BE2C (cell line): ENCODE results near the gene TMEM185B.
"Not testable (repeated sequence)": the region's sequence is repeated elsewhere in the genome, so short reads cannot be mapped to it uniquely, and the experiment has no call there.

Source experiments
- DNase-seq: peaks from one replicate; pipeline ENCODE4 v3.0.0-alpha.2; 2020
- H3K27me3 ChIP-seq: fragments of 250-450 bp; sonication (Bioruptor Pico); 2 replicates; pipeline ENCODE4 v1.5.1; 2020; ENCODE audit warnings: mild to moderate bottlenecking
- H3K36me3 ChIP-seq: fragments of 250-450 bp; sonication (Bioruptor Pico); 2 replicates; pipeline ENCODE4 v1.5.1; 2020; ENCODE audit warnings: mild to moderate bottlenecking
- H3K4me1 ChIP-seq: fragments of 250-450 bp; sonication (Bioruptor Pico); 2 replicates; pipeline ENCODE4 v1.5.1; 2020
- H3K4me3 ChIP-seq: 2 replicates; pipeline ENCODE4 v1.5.1; 2011; ENCODE audit warnings: low read depth, low read length
- H3K9me3 ChIP-seq: fragments of 250-450 bp; sonication (Bioruptor Pico); 2 replicates; pipeline ENCODE4 v1.5.1; 2020
- TF ChIP-seq, protein P1 (sequence below): IDR thresholded peaks from 2 replicates; pipeline ENCODE4 v1.5.1; 2012; ENCODE audit warnings: mild to moderate bottlenecking, low read depth, low read length

TMEM185B gene

DNA sequence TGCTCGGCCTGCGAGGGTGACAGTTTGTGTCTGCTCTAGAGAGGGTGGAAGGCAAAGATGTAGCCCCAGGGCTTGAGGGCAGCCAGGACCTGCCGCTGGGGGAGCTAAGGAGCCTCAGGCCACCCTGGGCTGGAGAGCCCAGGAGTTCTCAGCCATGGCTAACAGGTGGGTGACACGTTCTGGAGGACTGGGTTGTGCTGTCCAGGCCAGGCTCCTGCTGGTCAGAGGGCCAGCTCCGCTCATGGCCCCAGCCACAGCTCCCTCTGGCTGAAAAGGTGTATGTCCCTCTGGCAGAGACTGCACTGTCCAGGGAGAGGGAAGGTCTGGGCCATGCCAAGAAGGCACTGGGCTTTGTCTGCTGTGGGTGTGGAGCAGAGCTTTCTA lies 19.2 kb downstream of the TMEM185B start:
- Histone ChIP-seq H3K9me3 (no peaks in the 10 kb centered on the region), H3K4me1 (no peaks in the 10 kb centered on the region), H3K27me3 (no peaks in the 10 kb centered on the region), H3K36me3 (no peaks in the 10 kb centered on the region), H3K4me3 (no peak overlapping the region)
- TF ChIP-seq, protein P1, sequence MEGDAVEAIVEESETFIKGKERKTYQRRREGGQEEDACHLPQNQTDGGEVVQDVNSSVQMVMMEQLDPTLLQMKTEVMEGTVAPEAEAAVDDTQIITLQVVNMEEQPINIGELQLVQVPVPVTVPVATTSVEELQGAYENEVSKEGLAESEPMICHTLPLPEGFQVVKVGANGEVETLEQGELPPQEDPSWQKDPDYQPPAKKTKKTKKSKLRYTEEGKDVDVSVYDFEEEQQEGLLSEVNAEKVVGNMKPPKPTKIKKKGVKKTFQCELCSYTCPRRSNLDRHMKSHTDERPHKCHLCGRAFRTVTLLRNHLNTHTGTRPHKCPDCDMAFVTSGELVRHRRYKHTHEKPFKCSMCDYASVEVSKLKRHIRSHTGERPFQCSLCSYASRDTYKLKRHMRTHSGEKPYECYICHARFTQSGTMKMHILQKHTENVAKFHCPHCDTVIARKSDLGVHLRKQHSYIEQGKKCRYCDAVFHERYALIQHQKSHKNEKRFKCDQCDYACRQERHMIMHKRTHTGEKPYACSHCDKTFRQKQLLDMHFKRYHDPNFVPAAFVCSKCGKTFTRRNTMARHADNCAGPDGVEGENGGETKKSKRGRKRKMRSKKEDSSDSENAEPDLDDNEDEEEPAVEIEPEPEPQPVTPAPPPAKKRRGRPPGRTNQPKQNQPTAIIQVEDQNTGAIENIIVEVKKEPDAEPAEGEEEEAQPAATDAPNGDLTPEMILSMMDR, result no peak
- no peak for DNase-seq

GRCh38 chr2:120203251-120204021 lies 19.8 kb downstream of the TMEM185B start:
- Histone ChIP-seq H3K4me3 (no peak overlapping the region), H3K9me3 (no peaks in the 10 kb centered on the region), H3K36me3 (no peaks in the 10 kb centered on the region), H3K4me1 (no peaks in the 10 kb centered on the region), H3K27me3 (no peaks in the 10 kb centered on the region)
- TF ChIP-seq, protein P1, result no peak
- no peak for DNase-seq

- not testable (repeated sequence) for H3K4me3 ChIP-seq, H3K27me3 ChIP-seq, H3K36me3 ChIP-seq, H3K9me3 ChIP-seq, H3K4me1 ChIP-seq, DNase-seq
Measured at GRCh38 chr2:120199817-120200459, 23.3 kb downstream of the TMEM185B start.

- TF ChIP-seq, protein P1, result no peak
Measured at GRCh38 chr2:120195553-120195952, 27.6 kb downstream of the TMEM185B start.

DNA sequence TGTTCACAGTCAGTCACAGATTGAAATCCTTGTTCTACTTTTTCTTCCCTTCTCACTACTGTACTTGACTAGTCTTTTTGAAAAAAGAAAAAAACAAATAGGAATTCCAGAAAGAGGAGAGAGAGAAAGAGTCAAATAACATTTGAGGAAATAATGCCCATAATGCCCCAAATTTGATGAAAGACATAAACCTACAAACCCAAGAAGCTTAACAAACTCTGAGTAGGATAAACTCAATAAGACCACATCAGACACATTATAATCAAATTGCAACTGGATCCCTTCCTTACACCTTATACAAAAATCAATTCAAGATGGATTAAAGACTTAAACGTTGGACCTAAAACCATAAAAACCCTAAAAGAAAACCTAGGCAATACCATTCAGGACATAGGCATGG lies 30.9 kb downstream of the TMEM185B start:
- DNase-seq, result no peak
- Histone ChIP-seq H3K9me3 (no peaks in the 10 kb centered on the region), H3K4me3 (no peak overlapping the region), H3K36me3 (no peaks in the 10 kb centered on the region), H3K4me1 (no peaks in the 10 kb centered on the region), H3K27me3 (no peaks in the 10 kb centered on the region)
- TF ChIP-seq, protein P1, result no peak

More at GRCh38 chr2:120195553-120195952, 27.6 kb downstream of the TMEM185B start:
- no peaks in the 10 kb centered on the region for H3K9me3 ChIP-seq
- no peak for DNase-seq
- no peak overlapping the region for H3K4me3 ChIP-seq
- H3K4me1 ChIP-seq, result no peaks in the 10 kb centered on the region
- no peaks in the 10 kb centered on the region for H3K27me3 ChIP-seq
- no peaks in the 10 kb centered on the region for H3K36me3 ChIP-seq

DNA sequence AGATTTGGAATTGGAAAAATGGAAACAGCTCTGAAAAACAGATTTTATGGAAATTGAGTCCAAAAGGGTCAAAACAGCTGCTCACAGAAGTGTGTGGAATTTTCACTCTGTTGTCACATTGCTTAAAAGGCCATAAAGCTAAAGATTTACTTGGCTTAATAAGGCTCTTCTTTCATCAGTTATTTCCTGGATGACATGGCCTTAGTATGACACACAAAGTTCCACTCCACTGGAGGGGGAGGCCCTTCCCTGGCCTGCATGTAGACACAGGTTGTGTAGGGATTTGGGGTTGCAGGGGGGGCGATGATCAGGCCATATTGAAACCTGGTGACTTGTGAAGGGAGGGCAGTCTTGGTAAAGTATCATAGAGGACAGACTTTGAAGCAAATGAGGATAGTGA lies 34.0 kb downstream of the TMEM185B start:
- TF ChIP-seq, protein P1, result no peak
- no peak for DNase-seq
- no peaks in the 10 kb centered on the region for H3K9me3 ChIP-seq
- no peaks in the 10 kb centered on the region for H3K27me3 ChIP-seq
- no peak overlapping the region for H3K4me3 ChIP-seq
- H3K4me1 ChIP-seq, result no peaks in the 10 kb centered on the region
- H3K36me3 ChIP-seq, result no peaks in the 10 kb centered on the region
